IPS-20b (cell line): Measurements from ENCODE around the gene MAGI2.
"Not testable (repeated sequence)": the region's sequence is repeated elsewhere in the genome, so short reads cannot be mapped to it uniquely, and the experiment has no call there.

Experiments
- H3K27ac ChIP-seq: one replicate; pipeline ENCODE4 v1.5.1; 2013; ENCODE audit warnings: low read length
- H3K27me3 ChIP-seq: 2 replicates; pipeline ENCODE4 v1.6.1; 2013; ENCODE audit warnings: mild to moderate bottlenecking, low read length, inconsistent platforms; ENCODE audit not compliant: insufficient read depth
- H3K36me3 ChIP-seq: 2 replicates; pipeline ENCODE4 v1.6.1; 2013; ENCODE audit warnings: low read depth, mild to moderate bottlenecking, inconsistent platforms, low read length, moderate library complexity; ENCODE audit not compliant: insufficient read depth
- H3K4me1 ChIP-seq: 2 replicates; pipeline ENCODE4 v1.6.1; 2013; ENCODE audit warnings: mild to moderate bottlenecking, control low read depth, inconsistent platforms, low read length, moderate library complexity; ENCODE audit not compliant: insufficient read depth
- H3K4me3 ChIP-seq: 2 replicates; pipeline ENCODE4 v1.5.1; 2013; ENCODE audit warnings: mild to moderate bottlenecking, low read length, inconsistent platforms
- H3K9ac ChIP-seq: 2 replicates; pipeline ENCODE4 v1.6.1; 2013; ENCODE audit warnings: low read depth, mild to moderate bottlenecking, inconsistent platforms, low read length, moderate library complexity
- H3K9me3 ChIP-seq: 2 replicates; pipeline ENCODE4 v1.6.1; 2013; ENCODE audit warnings: mild to moderate bottlenecking, low read depth, low read length, inconsistent platforms; ENCODE audit not compliant: insufficient read depth

MAGI2 gene

DNA sequence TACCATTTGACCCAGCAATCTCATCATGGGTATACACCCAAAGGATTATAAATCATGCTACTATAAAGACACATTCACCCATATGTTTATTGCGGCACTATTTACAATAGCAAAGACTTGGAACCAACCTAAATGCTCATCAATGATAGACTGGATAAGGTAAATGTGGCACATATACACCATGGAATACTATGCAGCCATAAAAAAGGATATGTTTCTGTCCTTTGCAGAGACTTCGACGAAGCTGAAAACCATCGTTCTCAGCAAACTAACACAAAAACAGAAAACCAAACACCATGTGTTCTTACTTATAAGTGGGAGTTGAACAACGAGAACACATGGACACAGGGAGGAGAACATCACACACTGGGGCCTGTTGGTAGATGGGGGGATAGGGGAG, 1131.2 kb downstream of the MAGI2 start:
- not testable (repeated sequence) for H3K9me3 ChIP-seq, H3K27ac ChIP-seq, H3K27me3 ChIP-seq, H3K4me3 ChIP-seq, H3K9ac ChIP-seq, H3K4me1 ChIP-seq, H3K36me3 ChIP-seq

GRCh38 chr7:78317371-78317770, 1136.1 kb downstream of the MAGI2 start:
- Histone ChIP-seq H3K27me3 (no peaks in the 10 kb centered on the region), H3K27ac (no peak overlapping the region), H3K36me3 (no peaks in the 10 kb centered on the region), H3K9me3 (no peaks in the 10 kb centered on the region), H3K4me1 (no peaks in the 10 kb centered on the region), H3K4me3 (no peak overlapping the region), H3K9ac (no peak overlapping the region)

GRCh38 chr7:78316110-78316509, 1137.4 kb downstream of the MAGI2 start:
- no peak overlapping the region for H3K27ac ChIP-seq
- H3K4me1 ChIP-seq = no peaks in the 10 kb centered on the region
- H3K9ac ChIP-seq = no peak overlapping the region
- no peak overlapping the region for H3K4me3 ChIP-seq
- no peaks in the 10 kb centered on the region for H3K27me3 ChIP-seq
- H3K36me3 ChIP-seq = no peaks in the 10 kb centered on the region
- no peaks in the 10 kb centered on the region for H3K9me3 ChIP-seq

DNA sequence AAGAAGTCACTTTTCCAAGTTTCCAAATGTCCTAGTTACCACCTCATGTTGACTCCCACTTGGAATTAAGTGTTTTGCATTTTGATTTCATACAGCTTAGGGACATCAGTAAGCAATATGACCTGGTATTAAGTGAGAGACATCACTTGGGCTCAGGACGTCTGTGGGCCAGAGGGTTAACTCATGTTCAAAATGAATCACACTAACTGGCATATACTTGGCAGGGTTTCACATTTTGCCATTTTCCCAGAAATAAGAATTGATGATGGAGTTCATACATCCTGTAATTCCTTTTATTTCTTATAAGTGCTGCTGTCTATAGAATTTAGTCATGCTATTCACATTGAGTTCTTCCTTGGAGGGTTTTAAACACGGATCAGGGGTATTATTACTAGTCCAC, 1138.3 kb downstream of the MAGI2 start:
- no peak overlapping the region for H3K4me3 ChIP-seq
- H3K27ac ChIP-seq = no peak overlapping the region
- H3K4me1 ChIP-seq = no peaks in the 10 kb centered on the region
- no peak overlapping the region for H3K9ac ChIP-seq
- H3K36me3 ChIP-seq = no peaks in the 10 kb centered on the region
- H3K9me3 ChIP-seq = no peaks in the 10 kb centered on the region
- no peaks in the 10 kb centered on the region for H3K27me3 ChIP-seq

- Histone ChIP-seq H3K9ac (no peak overlapping the region), H3K27ac (no peak overlapping the region), H3K36me3 (no peaks in the 10 kb centered on the region), H3K4me3 (no peak overlapping the region), H3K27me3 (no peaks in the 10 kb centered on the region), H3K4me1 (peaks cover under 1% of the 10 kb centered on the region; the same call in 1 of the 2 replicates), H3K9me3 (no peaks in the 10 kb centered on the region)
Observed at GRCh38 chr7:78311181-78311580, 1142.3 kb downstream of the MAGI2 start.

DNA sequence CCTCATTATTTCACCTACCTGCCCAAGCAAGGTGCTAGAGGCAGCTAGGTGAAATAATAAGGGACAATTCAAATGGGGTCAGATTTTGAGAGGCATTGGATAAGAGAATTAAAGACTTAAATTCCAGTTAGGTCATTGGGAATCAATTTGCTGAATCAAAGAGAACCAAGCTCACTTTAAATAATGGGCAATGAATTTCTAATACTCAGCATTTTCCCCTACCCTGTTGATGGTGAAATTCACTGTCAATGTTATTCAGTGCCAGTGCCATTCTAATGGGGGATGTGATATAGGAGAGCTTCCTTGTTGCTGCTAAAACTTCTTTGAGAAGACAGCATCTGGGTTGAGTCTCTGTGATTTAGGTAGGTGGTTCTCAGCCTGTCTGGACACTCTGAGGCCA, 1145.6 kb downstream of the MAGI2 start:
- Histone ChIP-seq H3K4me3 (no peak overlapping the region), H3K27ac (no peak overlapping the region), H3K9me3 (no peaks in the 10 kb centered on the region), H3K27me3 (no peaks in the 10 kb centered on the region), H3K9ac (no peak overlapping the region), H3K36me3 (no peaks in the 10 kb centered on the region), H3K4me1 (peaks cover 4% of the 10 kb centered on the region; the same call in 1 of the 2 replicates)

DNA sequence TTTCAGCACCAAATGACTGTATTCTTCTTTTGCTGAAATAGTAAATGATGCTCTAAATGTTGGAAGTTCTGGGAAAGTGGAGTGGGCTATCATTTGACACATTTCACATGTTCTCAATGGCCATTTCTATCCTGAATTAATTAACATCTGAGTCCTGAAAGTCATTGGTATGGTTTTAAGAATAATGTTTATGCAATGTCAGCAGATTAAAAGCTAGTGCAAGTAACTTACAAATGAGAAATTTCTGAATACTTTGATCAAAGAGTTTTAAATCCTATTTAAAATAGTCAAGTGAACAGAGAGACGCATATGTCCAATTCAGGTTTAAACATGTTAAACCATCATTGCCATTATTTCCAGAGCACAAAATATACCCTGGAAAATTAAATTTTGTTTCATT, 1146.8 kb downstream of the MAGI2 start:
- Histone ChIP-seq H3K27ac (no peak overlapping the region), H3K9ac (no peak overlapping the region), H3K36me3 (no peaks in the 10 kb centered on the region), H3K4me3 (no peak overlapping the region), H3K27me3 (no peaks in the 10 kb centered on the region), H3K9me3 (no peaks in the 10 kb centered on the region), H3K4me1 (peaks cover 4% of the 10 kb centered on the region; the same call in 1 of the 2 replicates)

DNA sequence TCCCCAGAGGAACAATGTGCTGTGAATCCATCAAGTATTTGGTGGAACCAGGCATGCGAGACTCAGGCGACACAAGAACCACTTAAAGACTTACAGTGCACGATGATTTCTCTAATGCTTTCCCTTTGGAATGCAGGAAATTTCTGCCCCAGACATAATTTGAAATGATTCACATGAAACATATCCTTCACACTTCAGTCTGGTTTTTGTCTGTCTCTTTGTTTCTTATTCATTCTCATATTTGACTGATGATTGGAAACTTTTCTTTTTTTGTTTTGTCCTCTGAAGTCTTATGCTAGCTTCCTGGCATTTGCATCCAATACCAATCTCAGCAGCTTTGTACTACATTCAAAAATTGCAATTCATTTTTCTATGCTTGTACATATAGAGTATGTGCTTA, 1152.1 kb downstream of the MAGI2 start:
- Histone ChIP-seq H3K9ac (no peak overlapping the region), H3K27ac (no peak overlapping the region), H3K4me3 (no peak overlapping the region), H3K9me3 (no peaks in the 10 kb centered on the region), H3K27me3 (no peaks in the 10 kb centered on the region), H3K36me3 (no peaks in the 10 kb centered on the region), H3K4me1 (peaks cover 4% of the 10 kb centered on the region; the same call in 1 of the 2 replicates)

DNA sequence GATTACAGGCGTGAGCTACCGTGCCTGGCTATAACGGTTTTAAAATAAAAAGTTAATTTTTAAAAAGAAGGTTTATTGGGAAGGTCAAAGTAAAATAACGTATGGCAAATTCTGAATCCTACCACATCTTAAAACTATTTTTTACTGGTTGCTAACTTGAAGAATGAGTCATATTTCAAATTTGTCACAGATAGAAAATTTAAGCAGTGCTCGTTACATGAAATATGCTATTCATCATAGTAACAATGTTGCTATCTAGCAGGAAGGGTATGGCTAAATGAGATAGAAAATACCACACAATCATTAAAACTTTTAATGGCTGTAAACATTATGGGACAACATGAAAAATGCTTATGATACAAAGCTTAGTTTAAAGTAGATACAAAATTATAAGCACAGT, 1154.4 kb downstream of the MAGI2 start:
- Histone ChIP-seq H3K27me3 (no peaks in the 10 kb centered on the region), H3K9me3 (no peaks in the 10 kb centered on the region), H3K27ac (no peak overlapping the region)

GRCh38 chr7:78296644-78297371, 1156.7 kb downstream of the MAGI2 start:
- H3K27ac ChIP-seq = no peak overlapping the region
- H3K4me3 ChIP-seq = no peak overlapping the region
- no peaks in the 10 kb centered on the region for H3K36me3 ChIP-seq

More for the DNA sequence above, 1154.4 kb downstream of the MAGI2 start:
- Histone ChIP-seq H3K9ac (no peak overlapping the region), H3K36me3 (no peaks in the 10 kb centered on the region), H3K4me3 (no peak overlapping the region), H3K4me1 (no peaks in the 10 kb centered on the region)

GRCh38 chr7:78296046-78296597, 1157.3 kb downstream of the MAGI2 start:
- no peaks in the 10 kb centered on the region for H3K27me3 ChIP-seq
- H3K9me3 ChIP-seq = no peaks in the 10 kb centered on the region
- no peak overlapping the region for H3K4me3 ChIP-seq
- no peaks in the 10 kb centered on the region for H3K4me1 ChIP-seq
- H3K9ac ChIP-seq = no peak overlapping the region
- H3K36me3 ChIP-seq = no peaks in the 10 kb centered on the region
- no peak overlapping the region for H3K27ac ChIP-seq

More at GRCh38 chr7:78296644-78297371, 1156.7 kb downstream of the MAGI2 start:
- H3K9ac ChIP-seq = no peak overlapping the region
- no peaks in the 10 kb centered on the region for H3K4me1 ChIP-seq
- H3K9me3 ChIP-seq = no peaks in the 10 kb centered on the region
- no peaks in the 10 kb centered on the region for H3K27me3 ChIP-seq

DNA sequence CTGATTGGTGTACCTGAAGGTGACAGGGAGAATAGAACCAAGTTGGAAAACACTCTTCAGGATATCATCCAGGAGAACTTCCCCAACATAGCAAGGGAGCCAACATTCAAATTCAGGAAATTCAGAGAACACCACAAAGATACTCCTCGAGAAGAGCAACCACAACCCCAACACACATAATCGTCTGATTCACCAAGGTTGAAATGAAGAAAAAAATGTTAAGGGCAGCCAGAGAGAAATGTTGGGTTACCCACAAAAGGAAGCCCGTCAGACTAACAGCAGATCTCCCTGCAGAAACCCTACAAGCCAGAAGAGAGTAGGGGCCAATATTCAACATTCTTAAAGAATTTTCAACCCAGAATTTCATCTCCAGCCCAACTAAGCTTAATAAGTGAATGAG, 1164.0 kb downstream of the MAGI2 start:
- H3K36me3 ChIP-seq, H3K4me1 ChIP-seq: not testable (repeated sequence)

More for the DNA sequence above, 1164.0 kb downstream of the MAGI2 start:
- H3K9me3 ChIP-seq, H3K4me3 ChIP-seq, H3K9ac ChIP-seq, H3K27me3 ChIP-seq, H3K27ac ChIP-seq: not testable (repeated sequence)
